H1 (cell line): ENCODE data around the gene RPIA. TPM values are rescaled to one million over a fixed set of nuclear protein-coding genes. Genes with fewer than 3 reads are reported as not detected.

Experiments
- CTCF ChIA-PET: fragments of 300-600 bp; sonication (Branson Sonifier 250); formaldehyde crosslinking; loops from one replicate; lab custom pipeline; 2021; ENCODE audit not compliant: partially characterized antibody; lab: Charles Lee
- POLR2A ChIA-PET: fragments of 300-600 bp; sonication (Branson Sonifier 250); formaldehyde crosslinking; loops from one replicate; lab custom pipeline; 2021; ENCODE audit warnings: inconsistent platforms; ENCODE audit not compliant: partially characterized antibody; lab: Charles Lee
- DNase-seq, 2 experiments: peaks; one replicate each; pipeline versions ENCODE4 v3.0.0 to v3.0.0-alpha.2; 2010 to 2022; ENCODE audit warnings: low spot score in 2 of 2, low read depth in 1 of 2, mixed read lengths in 1 of 2
- FAIRE-seq: peaks from 2 replicates; lab custom pipeline; 2011; peaks lifted over from hg19 to GRCh38; lab: Jason Lieb, UNC
- H2AFZ ChIP-seq: 2 replicates; pipeline ENCODE4 v1.8.1; 2012; ENCODE audit warnings: low read length, inconsistent platforms
- H2AK5ac ChIP-seq: 2 replicates; pipeline ENCODE4 v1.6.1; 2013; ENCODE audit warnings: low read depth, low read length
- H2BK120ac ChIP-seq: replicated peaks from 2 replicates; pipeline ENCODE3; 2013; ENCODE audit warnings: low read depth, low read length, inconsistent platforms
- H2BK12ac ChIP-seq: 2 replicates; pipeline ENCODE4 v1.6.1; 2013; ENCODE audit warnings: low read depth, low read length
- H2BK15ac ChIP-seq: 2 replicates; pipeline ENCODE4 v1.6.1; 2013; ENCODE audit warnings: low read length
- H2BK20ac ChIP-seq: 2 replicates; pipeline ENCODE4 v1.6.1; 2013; ENCODE audit warnings: low read length
- H2BK5ac ChIP-seq: 2 replicates; pipeline ENCODE4 v1.6.1; 2013; ENCODE audit warnings: low read depth, low read length
- H3K14ac ChIP-seq: 2 replicates; pipeline ENCODE4 v1.6.1; 2013; ENCODE audit warnings: inconsistent platforms; ENCODE audit not compliant: insufficient read length
- H3K18ac ChIP-seq: 2 replicates; pipeline ENCODE4 v1.6.1; 2013; ENCODE audit warnings: low read length; ENCODE audit errors: extremely low read depth
- H3K23ac ChIP-seq: 2 replicates; pipeline ENCODE4 v1.6.1; 2013; ENCODE audit warnings: inconsistent platforms; ENCODE audit not compliant: insufficient read length
- H3K23me2 ChIP-seq: 2 replicates; pipeline ENCODE4 v1.6.1; 2013; ENCODE audit warnings: low read depth, low read length
- H3K27ac ChIP-seq: 2 replicates; pipeline ENCODE4 v1.6.1; 2011; ENCODE audit warnings: low read depth, low read length, inconsistent platforms
- H3K27me3 ChIP-seq, 4 experiments: replicated peaks in 1 of 4; 1 replicate in 1 of 4; 2 replicates in 3 of 4; pipeline versions ENCODE4 v1.6.1 to v1.8.1; 2011 to 2013; ENCODE audit warnings: low read length in 3 of 4, mild to moderate bottlenecking in 3 of 4, inconsistent platforms in 2 of 4, mixed read lengths in 2 of 4, moderate library complexity in 1 of 4; ENCODE audit not compliant: control insufficient read depth in 3 of 4, insufficient read depth in 3 of 4; ENCODE audit errors: extremely low read depth in 1 of 4
- H3K36me3 ChIP-seq, 4 experiments: 2 replicates each; pipeline versions ENCODE4 v1.6.1 to v1.8.1; 2011 to 2013; ENCODE audit warnings: mild to moderate bottlenecking in 4 of 4, low read length in 3 of 4, moderate library complexity in 2 of 4, control low read depth in 1 of 4, inconsistent platforms in 1 of 4; ENCODE audit not compliant: insufficient read depth in 4 of 4, control insufficient read depth in 2 of 4
- H3K4ac ChIP-seq: replicated peaks from 2 replicates; pipeline ENCODE3; 2013; ENCODE audit warnings: low read length, low read depth, mixed read lengths, inconsistent platforms; ENCODE audit not compliant: insufficient read length
- H3K4me1 ChIP-seq, 4 experiments: replicated peaks in 1 of 4; 1 replicate in 1 of 4; 2 replicates in 3 of 4; pipeline versions ENCODE4 v1.6.1 to v1.8.1; 2011 to 2013; ENCODE audit warnings: low read length in 3 of 4, inconsistent platforms in 2 of 4, mixed read lengths in 1 of 4; ENCODE audit not compliant: insufficient read depth in 4 of 4, control insufficient read depth in 3 of 4
- H3K4me2 ChIP-seq, 2 experiments: 2 replicates each; pipeline versions ENCODE4 v1.6.1 to v1.8.1; 2011 to 2013; ENCODE audit warnings: low read depth in 2 of 2, low read length in 2 of 2, control low read depth in 1 of 2, inconsistent platforms in 1 of 2, mild to moderate bottlenecking in 1 of 2; ENCODE audit not compliant: insufficient read depth in 1 of 2
- H3K4me3 ChIP-seq, 4 experiments: fragments of 200-600, 300-600 bp in 1 of 4; sonication (generic), shearing (Covaris generic), sonication (Bioruptor Twin) in 1 of 4; 2 replicates each; pipeline versions ENCODE4 v1.5.1 to v1.8.1; 2011 to 2016; ENCODE audit warnings: low read length in 4 of 4, low read depth in 3 of 4, control low read depth in 2 of 4, inconsistent platforms in 2 of 4, mild to moderate bottlenecking in 2 of 4, mixed read lengths in 1 of 4, moderate library complexity in 1 of 4; ENCODE audit not compliant: insufficient read depth in 2 of 4; ENCODE audit errors: extremely low read depth in 1 of 4
- H3K56ac ChIP-seq: replicated peaks from 2 replicates; pipeline ENCODE3; 2013; ENCODE audit warnings: low read depth, mild to moderate bottlenecking, mixed read lengths, low read length, inconsistent platforms; ENCODE audit not compliant: insufficient read length
- H3K79me1 ChIP-seq: 2 replicates; pipeline ENCODE4 v1.6.1; 2013; ENCODE audit warnings: low read depth, low read length, control low read depth
- H3K79me2 ChIP-seq, 2 experiments: 2 replicates each; pipeline versions ENCODE4 v1.6.1 to v1.8.1; 2012 to 2013; ENCODE audit warnings: low read length in 2 of 2, mild to moderate bottlenecking in 2 of 2, inconsistent platforms in 1 of 2; ENCODE audit not compliant: insufficient read depth in 2 of 2, control insufficient read depth in 1 of 2
- H3K9ac ChIP-seq, 4 experiments: replicated peaks in 1 of 4; 1 replicate in 1 of 4; 2 replicates in 3 of 4; pipeline versions ENCODE4 v1.6.1 to v1.8.1; 2011 to 2013; ENCODE audit warnings: low read depth in 3 of 4, low read length in 3 of 4, control low read depth in 2 of 4, mild to moderate bottlenecking in 2 of 4, moderate library complexity in 2 of 4, inconsistent platforms in 1 of 4; ENCODE audit errors: extremely low read depth in 1 of 4
- H3K9me3 ChIP-seq, 2 experiments: 2 replicates each; pipeline versions ENCODE4 v1.6.1 to v1.8.1; 2012 to 2013; ENCODE audit warnings: mild to moderate bottlenecking in 2 of 2, moderate library complexity in 2 of 2, control low read depth in 1 of 2, inconsistent platforms in 1 of 2, low read depth in 1 of 2, low read length in 1 of 2, mixed read lengths in 1 of 2; ENCODE audit not compliant: insufficient read depth in 2 of 2
- H4K20me1 ChIP-seq, 2 experiments: replicated peaks in 1 of 2; 2 replicates each; pipeline versions ENCODE3 to v1.8.1; 2011 to 2013; ENCODE audit warnings: inconsistent platforms in 2 of 2, low read length in 2 of 2, mild to moderate bottlenecking in 1 of 2; ENCODE audit not compliant: insufficient read depth in 2 of 2, control insufficient read depth in 1 of 2
- H4K5ac ChIP-seq: 2 replicates; pipeline ENCODE4 v1.6.1; 2013; ENCODE audit warnings: low read length, low read depth, mixed read lengths, inconsistent platforms; ENCODE audit not compliant: insufficient read length
- H4K8ac ChIP-seq: 2 replicates; pipeline ENCODE4 v1.8.0; 2013; ENCODE audit warnings: mild to moderate bottlenecking, moderate library complexity, low read length, inconsistent platforms; ENCODE audit not compliant: insufficient read depth; ENCODE audit errors: extremely low read depth
- H4K91ac ChIP-seq: replicated peaks from 2 replicates; pipeline ENCODE3; 2013; ENCODE audit warnings: low read length, mixed read lengths, inconsistent platforms; ENCODE audit not compliant: insufficient read length
- ATF3 ChIP-seq: IDR thresholded peaks from 2 replicates; pipeline ENCODE4 v1.6.1; 2011; ENCODE audit warnings: low read depth, mild to moderate bottlenecking, low read length; ENCODE audit not compliant: insufficient read depth
- CREB1 ChIP-seq: IDR thresholded peaks from 2 replicates; pipeline ENCODE4 v1.6.1; 2012; ENCODE audit warnings: inconsistent platforms
- CTBP2 ChIP-seq: IDR thresholded peaks from 2 replicates; pipeline ENCODE4 v1.7.0; 2011; ENCODE audit warnings: borderline replicate concordance, mild to moderate bottlenecking, moderate library complexity, mixed read lengths, low read length; ENCODE audit not compliant: insufficient read depth, insufficient read length
- FOSL1 ChIP-seq: IDR thresholded peaks from 2 replicates; pipeline ENCODE4 v1.6.1; 2011; ENCODE audit warnings: mild to moderate bottlenecking, low read depth, low read length, moderate library complexity; ENCODE audit not compliant: insufficient read depth
- GABPA ChIP-seq: IDR thresholded peaks from 2 replicates; pipeline ENCODE4 v1.6.1; 2011; ENCODE audit warnings: mild to moderate bottlenecking, low read length, moderate library complexity, borderline replicate concordance; ENCODE audit not compliant: insufficient read depth
- HDAC6 ChIP-seq: IDR thresholded peaks from one replicate; pipeline ENCODE4 v1.7.1; 2012; ENCODE audit warnings: low read depth, mild to moderate bottlenecking, inconsistent platforms, low read length, moderate library complexity
- KDM1A ChIP-seq: fragments of 200-600, 300-600 bp; sonication (generic); IDR thresholded peaks from 2 replicates; pipeline ENCODE4 v1.7.1; 2016; ENCODE audit warnings: mild to moderate bottlenecking, low read length, borderline replicate concordance
- MAFK ChIP-seq: IDR thresholded peaks from 2 replicates; pipeline ENCODE4 v1.6.1; 2012; ENCODE audit warnings: low read depth, mild to moderate bottlenecking, improper control_type of control experiment, low read length
- POLR2AphosphoS5 ChIP-seq: IDR thresholded peaks from 2 replicates; pipeline ENCODE4 v1.6.1; 2011; ENCODE audit warnings: low read depth, low read length
- RAD21 ChIP-seq, 2 experiments: IDR thresholded peaks in 1 of 2; conservative IDR thresholded peaks in 1 of 2; 2 replicates each; pipeline ENCODE4 v1.6.1; 2011; ENCODE audit warnings: low read depth in 2 of 2, low read length in 2 of 2, improper control_type of control experiment in 1 of 2, inconsistent platforms in 1 of 2, mild to moderate bottlenecking in 1 of 2, moderate library complexity in 1 of 2
- SP4 ChIP-seq: IDR thresholded peaks from 2 replicates; pipeline ENCODE4 v1.6.1; 2012; ENCODE audit warnings: low read length, inconsistent platforms
- SUZ12 ChIP-seq: fragments of 200-600 bp; sonication (generic); IDR thresholded peaks from 2 replicates; pipeline ENCODE4 v1.6.1; 2012; ENCODE audit warnings: mild to moderate bottlenecking, inconsistent platforms, low read length, moderate library complexity, mixed read lengths
- TCF12 ChIP-seq: IDR thresholded peaks from 2 replicates; pipeline ENCODE4 v1.6.1; 2011; ENCODE audit warnings: low read depth, mild to moderate bottlenecking, low read length
- YY1 ChIP-seq: IDR thresholded peaks from 2 replicates; pipeline ENCODE4 v1.6.1; 2011; ENCODE audit warnings: low read depth, mild to moderate bottlenecking, low read length
- WGBS, 2 experiments: shearing (Covaris generic) in 1 of 2; methylation state at CpG; one replicate each; pipeline versions ENCODE4 v1.1.6 to v1.1.7; 2013 to 2015; ENCODE audit warnings: low lambda C conversion rate in 2 of 2, mixed read lengths in 2 of 2, inconsistent platforms in 1 of 2, low coverage in 1 of 2, missing lambda C conversion rate in 1 of 2; ENCODE audit not compliant: insufficient replicate concordance in 2 of 2, insufficient coverage in 1 of 2, insufficient read length in 1 of 2; ENCODE audit errors: extremely low coverage in 1 of 2, missing lambda C conversion rate in 1 of 2; 5-methylcytosine and 5-hydroxymethylcytosine counted together
- polyA plus RNA-seq, 7 experiments: library from polyadenylated mRNA; depleted of rRNA in 3 of 7; stranded (reverse) in 5 of 7; unstranded in 2 of 7; fragments of >200 nt in 5 of 7; fragments of 200-250 nt in 2 of 7; gene quantifications; 1 replicate in 5 of 7; 2 replicates in 1 of 7; 4 replicates in 1 of 7; pipeline versions ENCODE4 v1.2.1 to v1.2.3, GENCODE V29; 2011 to 2013; ENCODE audit warnings: missing spikeins in 2 of 7, mixed read lengths in 2 of 7
- total RNA-seq: library from RNA; stranded (reverse); fragmentation: NEBNext Ultra II Directional; extraction: Animal tissue kit (Norgen Biotek cat#: 25700); gene quantifications from 2 replicates; pipeline ENCODE4 v1.2.1, GENCODE V29; 2021

Gene RPIA
- total and polyA plus RNA-seq, 2 of the 8 experiments (the other 6 are each of a cell fraction or from before 2014, with no cell fraction given): 13.1 to 24.0 TPM

GRCh38 chr2:88711897-88712296 is 20.4 kb downstream of the RPIA start:
- H3K4ac ChIP-seq: no peak overlapping the region
- ChIA-PET CTCF (interaction anchor here (1.1 to 1.6 kb wide), 5 partner anchors 10 to 28 kb away, joined by 3 to 5 read pairs (median 3); no protein-coding TSS in a partner anchor), POLR2A (no interaction called here)
- no peak overlapping the region for H3K27ac ChIP-seq
- no peak overlapping the region for H2AK5ac ChIP-seq
- H2AFZ ChIP-seq: no peak overlapping the region
- no peak overlapping the region for H2BK12ac ChIP-seq
- no peak overlapping the region for H3K4me2 ChIP-seq
- no peak overlapping the region for H3K4me3 ChIP-seq
- H3K36me3 ChIP-seq: peaks cover 0 to 3% (median 0%) of the 10 kb centered on the region in 4 experiments; a peak in 2 of 8 replicates
- H3K56ac ChIP-seq: no peak overlapping the region
- H4K91ac ChIP-seq: no peak overlapping the region
- H3K23me2 ChIP-seq: no peaks in the 10 kb centered on the region
- peaks cover 0 to 11% of the 10 kb centered on the region in 2 experiments; a peak in 2 of 4 replicates for H3K79me2 ChIP-seq
- no peak overlapping the region for H4K5ac ChIP-seq
- H3K9ac ChIP-seq: no peak overlapping the region
- FAIRE-seq (no peak), DNase-seq (no peak)
- H2BK20ac ChIP-seq: no peak overlapping the region
- H4K8ac ChIP-seq: no peak overlapping the region
- peaks cover 3 to 14% (median 5%) of the 10 kb centered on the region in 4 experiments; a peak in 4 of 7 replicates for H3K4me1 ChIP-seq
- no peaks in the 10 kb centered on the region for H3K27me3 ChIP-seq
- no peaks in the 10 kb centered on the region for H3K9me3 ChIP-seq
- H2BK5ac ChIP-seq: no peak overlapping the region
- H3K23ac ChIP-seq: no peak overlapping the region
- 93% methylated on average over 1 of the region's 1 CpG; no CpG with 5 or more reads in 1 of the 2 experiments for WGBS, 2 experiments
- H3K14ac ChIP-seq: no peak overlapping the region
- H2BK120ac ChIP-seq: no peak overlapping the region
- H3K79me1 ChIP-seq: no peaks in the 10 kb centered on the region; the same call in 1 of the 2 replicates
- H2BK15ac ChIP-seq: no peak overlapping the region
- no peak overlapping the region for H3K18ac ChIP-seq
- no peaks in the 10 kb centered on the region for H4K20me1 ChIP-seq
- TF ChIP-seq CTBP2 (no peak), YY1 (no peak), CREB1 (no peak), SUZ12 (no peak), TCF12 (no peak), KDM1A (no peak), RAD21 (IDR thresholded peaks at IDR 0.05 in 1 of 2, conservative IDR thresholded peaks at IDR 0.05 in 1 of 2; ENCODE audit: low read depth in 2 of 2, low read length in 2 of 2) (no peak), MAFK (no peak), SP4 (no peak), ATF3 (no peak), HDAC6 (no peak), FOSL1 (no peak), GABPA (no peak), POLR2AphosphoS5 (no peak)
